NCI-H1092 treated with DMSO at 0.1 percent for 48 hours (cell line): ENCODE results near the gene SYNJ2.

ENCODE experiments used
- DNase-seq: peaks from one replicate; lab custom pipeline; 2025; lab: John Stamatoyannopoulos, UW

The SYNJ2 gene

DNA sequence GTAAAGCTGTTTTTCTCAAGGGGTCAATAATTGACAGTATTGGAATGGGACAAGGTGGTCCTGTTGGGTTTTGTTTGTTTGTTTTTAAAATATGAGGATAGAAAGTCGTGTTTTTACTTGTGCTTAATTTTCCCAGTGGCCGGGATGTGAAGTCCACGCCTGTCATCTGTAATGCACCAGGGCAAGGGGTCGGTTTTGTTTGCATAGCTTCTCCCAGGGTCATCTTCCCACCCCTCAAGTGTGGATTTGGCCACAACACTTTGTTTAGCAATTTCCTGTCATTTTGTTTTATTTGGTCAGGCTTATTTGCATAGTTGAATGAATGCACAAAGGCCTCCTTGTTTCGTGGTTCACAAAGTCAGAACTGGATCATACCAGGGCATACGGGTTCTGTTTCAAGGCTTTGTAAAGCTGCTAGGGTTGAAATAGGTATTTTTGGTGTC lies 29.8 kb downstream of the SYNJ2 start:
- no peak for DNase-seq

DNA sequence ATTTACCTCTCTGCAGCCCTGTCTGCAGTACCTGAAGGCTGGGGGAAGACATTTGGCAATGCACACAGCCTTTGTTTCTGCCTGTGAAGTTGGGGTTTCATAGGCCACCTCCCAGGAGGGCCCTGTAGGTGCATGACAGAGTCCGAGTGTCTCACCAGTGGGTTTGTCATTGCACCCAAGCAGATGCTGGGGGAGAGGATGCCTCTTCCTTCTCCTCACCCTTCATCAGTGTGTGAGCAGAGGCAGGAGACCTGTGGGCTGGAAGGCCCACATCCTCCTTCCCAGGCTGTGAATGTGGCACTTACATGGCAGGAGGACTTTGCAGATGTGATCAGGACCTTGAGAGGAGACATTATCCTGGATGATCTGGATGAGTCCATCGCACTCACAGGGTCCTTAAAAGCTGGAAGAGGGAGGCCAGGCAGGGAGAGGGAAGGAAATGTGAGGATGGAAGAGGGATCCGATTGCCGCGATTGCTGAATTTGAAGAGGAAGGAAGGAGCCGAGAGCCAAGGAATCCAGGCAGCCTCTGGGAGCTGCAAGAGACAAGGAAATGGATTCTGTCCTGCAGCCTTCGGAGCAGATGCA lies 30.4 kb downstream of the SYNJ2 start:
- DNase-seq, result no peak

DNA sequence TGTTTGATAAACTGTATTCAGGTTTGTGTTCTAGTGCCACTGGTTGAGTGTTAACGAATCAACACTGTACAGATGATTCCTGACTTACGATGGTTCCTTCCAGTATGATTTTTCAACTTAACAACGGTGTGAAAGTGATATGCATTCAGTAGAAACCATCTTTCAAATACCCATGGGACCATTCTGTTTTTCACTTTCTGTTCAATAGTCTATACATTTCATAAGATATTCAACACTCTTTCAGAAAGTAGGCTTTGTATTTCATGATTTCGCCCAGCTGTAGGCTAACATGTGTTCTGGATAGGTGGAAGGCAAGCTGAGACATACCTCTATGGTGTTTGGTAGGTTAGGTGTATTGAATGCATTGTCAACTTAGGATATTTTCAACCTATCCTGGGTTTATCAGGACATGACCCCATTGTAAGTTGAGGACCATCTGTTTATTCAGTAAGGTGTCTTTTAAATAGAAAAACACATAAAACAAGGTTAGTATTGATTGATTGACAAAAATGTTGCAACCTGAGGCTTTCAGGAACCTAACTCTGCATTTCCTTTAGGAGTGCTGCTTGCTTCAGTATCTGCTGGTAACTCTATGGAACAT lies 32.3 kb downstream of the SYNJ2 start:
- no peak for DNase-seq

DNA sequence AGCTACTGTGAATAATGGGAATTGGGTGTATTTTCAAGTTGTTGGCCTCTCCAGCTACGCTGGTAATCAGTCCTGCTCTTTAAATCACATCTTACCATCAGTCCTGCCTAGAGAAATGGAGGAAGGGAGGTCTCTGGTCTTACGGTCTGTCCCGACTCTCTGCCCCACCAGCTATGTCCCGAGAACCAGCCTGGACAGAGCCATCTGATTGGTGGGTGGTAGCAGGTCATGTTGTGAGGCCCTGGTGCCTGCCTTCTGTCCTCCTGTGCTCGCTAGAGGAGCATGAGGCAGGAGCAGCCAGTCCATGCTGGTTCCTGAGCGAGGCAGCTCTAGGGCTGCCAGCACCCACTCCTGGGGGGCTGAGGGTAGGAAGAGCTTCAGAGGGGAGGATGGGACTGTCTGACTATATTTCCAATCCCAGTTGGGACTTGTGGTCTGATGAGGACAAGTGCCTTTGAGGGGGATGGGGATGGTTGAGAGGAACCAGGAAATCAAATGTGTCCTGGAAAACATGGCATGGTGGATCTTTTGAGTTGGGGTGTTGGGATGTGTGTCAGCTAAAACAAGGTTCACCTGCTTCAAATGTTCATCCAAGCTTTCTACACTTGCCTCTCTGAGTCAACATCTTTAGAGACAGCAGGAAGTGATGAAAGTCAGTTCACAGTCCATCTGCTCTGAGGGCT lies 33.0 kb downstream of the SYNJ2 start:
- no peak for DNase-seq

DNA sequence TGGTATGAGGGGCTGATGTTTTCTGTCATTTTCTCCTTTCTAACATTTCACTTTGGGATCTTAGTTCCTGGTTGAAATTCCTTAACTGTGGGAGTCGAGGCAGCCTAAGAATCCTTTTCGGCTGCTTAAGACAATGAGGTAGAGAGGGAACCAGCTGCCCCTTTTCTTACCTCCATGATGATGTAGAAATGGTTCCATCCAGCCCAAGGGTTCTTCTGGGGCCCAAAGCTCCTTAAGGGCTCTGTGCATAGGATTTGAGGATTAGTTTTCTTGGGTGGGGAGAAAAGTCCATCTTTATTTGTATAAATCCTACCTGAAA lies 33.5 kb downstream of the SYNJ2 start:
- no peak for DNase-seq

DNA sequence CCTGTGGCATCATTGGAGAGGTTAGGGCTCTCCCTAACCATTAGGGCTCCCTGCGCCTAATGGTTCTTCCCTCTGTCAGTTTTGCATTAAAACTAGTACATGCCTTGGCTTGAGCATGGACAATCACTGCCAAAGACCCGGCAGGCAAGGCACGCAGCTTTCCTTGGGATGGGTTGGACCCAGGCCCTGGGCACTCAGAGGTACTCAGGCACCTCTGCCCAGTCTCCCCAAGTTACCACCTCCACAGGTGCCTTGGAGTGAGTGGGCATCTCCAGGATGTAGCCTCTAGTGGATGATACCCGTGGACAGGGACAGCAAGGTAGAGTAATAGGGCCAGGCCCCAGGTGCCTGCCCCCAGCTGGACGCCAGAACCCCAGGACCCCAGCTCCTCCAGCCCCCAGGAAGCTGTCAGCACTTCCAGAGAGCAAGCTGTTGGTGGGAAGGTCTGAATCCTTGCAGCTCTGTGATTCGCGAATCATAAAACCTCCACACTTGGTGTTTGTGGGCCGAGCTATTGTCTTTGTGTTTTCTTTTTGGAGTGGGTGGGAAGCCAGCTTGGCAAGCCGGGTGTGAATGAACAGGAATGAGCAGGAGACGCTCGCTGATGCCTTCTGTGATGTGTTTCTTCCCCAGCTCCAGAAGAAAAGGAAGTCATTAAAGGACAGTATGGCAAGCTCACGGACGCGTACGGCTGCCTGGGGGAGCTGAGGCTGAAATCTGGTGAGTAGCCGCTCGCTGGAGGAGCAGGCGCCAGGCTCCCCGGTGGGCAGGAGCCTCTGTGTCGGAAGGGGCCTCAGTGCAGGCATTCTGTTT lies 35.1 kb downstream of the SYNJ2 start:
- DNase-seq, result no peak

DNA sequence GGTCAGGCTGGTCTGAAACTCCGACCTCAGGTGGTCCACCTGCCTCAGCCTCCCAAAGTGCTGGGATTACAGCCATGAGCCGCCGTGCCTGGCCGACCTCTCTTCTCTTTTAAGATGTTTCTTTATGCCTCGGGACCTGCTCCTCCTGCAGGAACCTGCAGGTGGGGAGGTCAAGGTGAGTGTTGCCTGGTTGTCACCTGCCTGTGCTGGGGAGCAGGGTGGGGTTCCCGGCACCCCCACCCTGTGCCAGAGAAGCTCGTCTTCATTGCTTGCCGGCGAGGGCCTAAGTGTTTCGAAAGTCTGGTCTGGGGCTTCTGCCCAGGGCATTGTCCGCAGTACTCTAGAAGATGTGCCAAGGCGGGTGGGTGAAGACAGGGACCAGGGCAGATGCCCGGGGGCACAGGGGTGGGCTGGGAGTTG lies 36.0 kb downstream of the SYNJ2 start:
- no peak for DNase-seq

DNA sequence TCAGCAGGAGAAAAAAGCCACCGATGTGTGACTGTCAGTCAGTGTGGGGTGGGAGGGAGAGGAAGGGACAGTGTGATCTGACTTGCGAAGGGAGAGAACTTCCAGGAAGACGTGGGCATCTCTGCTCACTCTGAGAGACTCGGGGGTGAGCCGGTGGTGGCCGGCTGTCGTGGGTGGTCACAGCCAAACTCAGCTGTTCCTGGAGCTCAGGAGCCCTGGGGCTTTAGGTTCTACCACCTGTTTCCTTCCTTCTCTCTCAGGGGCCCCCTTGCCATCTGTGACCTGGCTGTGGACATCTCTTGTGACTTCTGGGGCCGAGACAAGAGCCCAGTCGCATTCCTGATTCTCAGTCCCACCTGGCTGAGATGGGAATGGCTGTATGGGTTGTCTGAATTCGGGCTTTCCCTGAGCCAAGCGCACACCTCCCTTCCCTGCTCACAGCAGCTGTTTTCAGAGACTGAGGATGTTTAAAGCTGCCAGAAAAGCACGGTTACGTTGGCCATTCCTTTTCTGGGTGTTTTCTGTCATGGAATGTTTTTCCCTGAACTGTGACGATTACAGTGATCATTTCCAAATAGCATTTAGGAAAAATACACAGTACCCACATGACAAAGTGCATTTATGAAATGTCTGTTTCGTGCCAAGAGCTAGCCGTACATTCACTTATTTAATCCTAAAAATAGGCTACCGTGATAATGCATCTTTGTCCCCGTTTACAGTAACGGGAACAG lies 36.5 kb downstream of the SYNJ2 start:
- DNase-seq, result no peak

DNA sequence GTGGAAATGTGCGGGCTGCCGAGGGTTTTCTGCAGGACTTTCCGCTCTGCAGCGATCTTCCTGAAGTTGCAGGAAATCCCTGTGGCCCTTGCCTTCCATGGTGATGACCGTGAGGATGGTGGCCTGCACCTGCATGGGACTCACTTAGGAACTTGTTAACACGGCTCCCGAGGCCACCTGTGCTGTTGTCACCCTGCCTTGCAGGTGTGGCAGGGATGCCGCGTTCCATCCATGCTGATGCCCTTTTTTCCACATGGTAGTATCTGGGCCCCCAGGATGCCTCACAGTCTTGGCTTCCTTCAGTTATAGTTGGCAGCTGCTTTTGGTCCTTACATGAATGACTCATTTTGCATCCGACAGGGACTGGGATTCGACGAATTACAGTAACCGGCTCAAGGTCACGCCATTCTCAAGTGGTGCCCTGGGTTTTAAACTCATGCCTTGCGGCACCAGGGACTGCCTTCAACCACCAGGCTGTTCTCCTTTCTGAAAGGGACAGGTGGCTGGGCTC lies 37.2 kb downstream of the SYNJ2 start:
- DNase-seq, result no peak

DNA sequence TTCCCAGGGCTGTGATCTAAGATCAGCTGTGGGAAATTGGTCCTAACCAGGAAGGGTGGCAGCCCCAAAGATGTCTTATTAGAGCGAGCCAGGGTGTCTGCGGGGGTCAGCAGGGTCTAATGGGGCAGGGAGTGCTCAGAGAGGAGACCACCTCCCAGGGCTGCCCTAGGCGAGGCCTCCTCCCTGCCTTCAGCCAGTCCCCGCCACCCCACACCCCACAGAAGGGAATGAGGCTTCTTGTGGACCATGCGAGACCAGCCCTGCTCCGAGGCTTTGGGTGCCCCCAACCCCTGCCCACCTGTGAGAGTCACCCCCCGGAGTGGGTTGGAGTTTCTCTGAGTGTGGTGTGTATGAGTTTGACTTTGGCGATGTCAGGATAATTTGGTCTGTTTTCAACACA lies 37.8 kb downstream of the SYNJ2 start:
- DNase-seq, result no peak

DNA sequence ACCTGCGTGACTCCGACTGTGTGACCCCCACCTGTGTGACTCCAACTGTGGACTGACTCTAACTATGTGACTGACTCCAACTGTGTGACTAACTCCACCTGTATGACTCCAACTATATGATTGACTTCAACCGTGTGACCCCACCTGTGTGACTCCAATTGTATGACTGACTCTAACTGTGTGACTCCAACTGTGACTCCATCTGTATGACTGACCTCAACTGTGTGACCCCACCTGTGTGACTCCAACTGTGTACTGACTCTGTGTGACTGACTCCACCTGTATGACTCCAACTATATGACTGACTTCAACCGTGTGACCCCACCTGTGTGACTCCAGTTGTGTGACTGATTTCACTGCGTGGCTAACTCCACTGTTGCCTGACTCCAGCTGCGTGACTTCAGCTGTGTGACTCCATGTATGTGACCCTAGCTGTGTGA lies 38.6 kb downstream of the SYNJ2 start:
- DNase-seq, result no peak

DNA sequence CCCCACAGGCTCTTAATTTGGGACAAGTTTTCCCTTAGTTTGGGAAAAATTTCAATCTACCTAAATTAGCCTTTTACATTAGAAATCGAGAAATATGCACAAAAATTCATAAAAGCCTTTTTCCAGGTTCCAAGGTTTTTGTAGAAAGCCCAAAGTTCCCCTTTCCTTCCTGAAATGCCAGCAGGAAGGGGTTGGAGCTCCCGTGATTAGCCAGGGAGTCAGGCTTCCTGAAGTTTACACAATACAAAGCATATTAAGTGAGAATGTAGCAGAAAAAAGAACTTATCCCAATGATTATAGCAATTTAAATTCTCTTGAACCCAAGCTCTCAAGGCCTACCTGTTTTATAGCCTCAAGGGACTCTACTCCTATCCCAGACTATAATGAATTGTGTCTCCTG lies 39.1 kb downstream of the SYNJ2 start:
- no peak for DNase-seq

DNA sequence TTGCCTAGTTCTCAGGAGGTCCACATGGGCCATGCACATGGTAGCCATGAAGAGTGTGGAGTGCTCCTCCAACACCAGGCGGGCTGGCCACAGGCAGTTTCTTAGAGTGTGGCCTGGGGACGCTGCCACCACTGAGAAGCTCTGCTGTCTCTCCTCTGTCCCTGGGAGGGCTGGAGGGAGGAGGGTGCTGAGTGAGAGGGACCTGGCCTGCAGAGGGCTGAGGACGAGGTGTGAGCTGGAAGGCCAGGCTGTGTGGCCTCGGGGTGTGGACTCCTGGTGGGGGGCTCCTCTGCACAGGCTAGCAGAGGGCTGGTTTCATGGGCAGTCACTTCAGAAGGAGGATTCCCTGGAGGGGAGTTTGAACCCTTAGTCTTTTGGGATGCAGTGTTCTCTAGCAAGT lies 39.7 kb downstream of the SYNJ2 start:
- no peak for DNase-seq

DNA sequence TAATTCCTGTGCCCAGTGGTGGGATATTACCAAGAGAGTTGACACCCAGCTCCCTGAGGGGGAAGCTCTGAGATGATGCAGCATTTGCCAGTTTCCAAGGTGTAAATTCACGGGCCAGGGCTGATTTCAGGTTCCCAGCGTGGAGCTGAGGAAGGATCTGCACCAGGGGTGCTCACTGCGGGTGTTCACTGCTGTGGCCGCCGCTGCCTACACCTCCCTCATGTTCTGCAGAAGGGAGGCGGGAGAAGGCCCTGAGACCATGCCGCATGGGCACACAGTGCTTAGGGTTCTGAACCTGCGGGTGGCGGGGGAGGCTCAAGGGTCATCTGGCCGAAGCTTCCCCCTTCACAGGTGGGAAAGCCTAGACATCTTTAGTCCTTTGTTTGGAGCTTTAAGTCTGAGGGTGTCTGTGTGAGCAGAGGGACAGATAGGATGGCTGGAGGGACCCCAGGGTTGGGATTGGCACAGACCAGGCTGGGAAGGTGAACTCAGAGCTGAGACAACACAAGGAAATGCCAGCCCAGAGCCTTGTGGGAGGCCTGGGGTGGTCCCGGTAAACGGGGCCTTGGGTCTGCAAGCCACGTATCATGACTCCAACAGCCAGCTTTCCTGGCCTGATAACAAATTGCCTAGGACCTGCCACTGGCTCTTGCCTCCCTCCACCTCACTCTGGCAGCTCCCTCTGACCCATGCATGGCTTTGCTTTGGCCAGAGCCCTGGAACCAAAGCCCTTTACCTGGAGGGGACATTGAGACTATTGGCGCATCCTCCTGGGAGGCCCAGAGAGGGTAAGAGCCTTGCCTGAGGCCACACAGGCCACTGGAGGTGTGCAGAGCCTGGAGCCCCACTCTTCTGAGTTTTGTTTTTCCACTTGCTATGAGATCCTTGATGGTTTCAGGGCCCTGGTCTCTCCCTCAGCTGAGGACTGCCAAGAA lies 40.4 kb downstream of the SYNJ2 start:
- DNase-seq, result no peak

DNA sequence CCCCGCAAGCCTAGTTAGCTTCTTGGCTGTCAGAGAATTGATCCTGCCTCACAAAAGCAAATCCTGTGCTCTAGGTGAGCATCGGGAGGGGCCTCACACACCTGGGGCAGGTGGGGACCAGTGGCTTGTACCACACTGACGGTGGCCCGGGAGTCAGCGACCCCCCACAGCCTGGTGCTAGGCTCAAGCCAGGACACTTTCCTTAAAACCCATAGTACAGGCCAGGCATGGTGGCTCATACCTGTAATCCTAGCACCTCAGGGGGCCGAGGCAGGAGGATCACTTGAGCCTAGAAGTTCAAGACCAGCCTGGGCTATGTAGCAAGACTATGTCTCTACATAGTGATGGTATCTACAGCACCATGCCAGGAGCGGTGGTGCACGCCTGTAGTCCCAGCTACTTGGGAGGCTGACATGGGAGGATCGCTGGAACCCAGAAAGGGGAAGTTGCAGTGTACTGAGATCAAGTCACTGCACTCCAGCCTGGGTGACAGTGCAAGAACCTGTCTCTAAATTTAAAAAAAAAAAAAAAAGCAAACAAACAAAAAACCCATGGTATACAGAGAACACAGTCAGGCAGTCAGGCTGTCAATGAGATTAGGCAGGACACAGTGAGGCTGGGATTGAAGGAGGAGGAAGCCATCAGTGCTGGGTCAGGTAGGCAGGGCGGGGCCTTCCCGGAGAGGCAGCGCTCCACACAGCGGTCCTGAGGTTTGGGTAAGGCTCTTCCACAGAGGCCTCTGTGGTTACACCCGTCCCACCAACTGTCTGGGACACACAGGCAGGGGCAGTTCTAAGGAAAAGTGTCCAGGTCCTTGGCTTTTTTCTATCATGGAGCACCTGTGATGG lies 41.3 kb downstream of the SYNJ2 start:
- no peak for DNase-seq

DNA sequence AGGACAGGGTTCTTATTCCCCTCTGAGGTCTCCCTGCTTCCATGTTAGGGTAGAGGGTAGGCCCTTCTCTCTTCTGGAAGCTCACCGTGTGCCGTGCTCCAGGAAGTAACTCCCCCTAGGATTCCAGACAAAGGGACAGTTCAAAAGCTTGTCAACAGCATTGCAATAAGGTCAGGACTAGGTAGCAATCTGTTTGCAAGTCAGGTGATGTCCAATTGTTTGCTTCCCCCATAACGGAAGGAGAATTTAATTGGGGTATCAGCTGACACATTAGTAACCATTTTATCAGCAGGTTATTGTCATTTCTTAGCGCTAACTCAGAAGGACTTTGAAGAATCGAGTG lies 41.9 kb downstream of the SYNJ2 start:
- DNase-seq, result no peak

DNA sequence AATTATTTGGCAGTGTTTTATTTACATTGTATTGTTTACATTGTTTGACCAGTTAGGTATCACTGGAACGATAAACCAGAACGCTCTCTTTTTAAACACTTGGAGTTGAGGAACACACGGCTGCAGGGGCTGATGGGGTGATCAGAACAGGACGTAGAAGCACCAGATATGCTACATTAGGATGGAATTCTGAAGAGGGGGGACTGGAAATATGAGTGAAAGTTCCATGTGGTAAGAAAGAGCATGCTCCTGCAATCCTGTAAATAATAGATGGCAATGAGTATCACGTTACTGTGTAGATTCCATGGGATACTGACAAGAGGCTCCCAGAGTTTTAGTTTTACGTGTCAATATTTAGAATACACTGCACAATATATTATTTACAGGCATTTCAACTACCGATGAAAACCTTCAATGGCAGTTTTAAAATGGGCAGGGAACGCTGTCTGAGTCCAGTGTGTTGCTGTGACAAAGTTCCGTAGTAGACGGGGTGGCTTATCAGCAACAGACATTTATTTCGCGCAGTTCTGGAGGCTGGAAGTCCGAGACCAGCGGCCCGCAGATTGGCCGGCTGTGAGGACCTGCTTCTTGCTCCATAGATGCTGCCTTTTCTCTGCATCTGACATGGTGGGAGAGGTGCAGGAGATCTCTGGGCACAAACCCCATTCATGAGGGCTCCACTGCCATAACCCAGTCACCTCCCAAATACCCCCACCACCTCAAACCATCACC lies 43.1 kb downstream of the SYNJ2 start:
- no peak for DNase-seq

DNA sequence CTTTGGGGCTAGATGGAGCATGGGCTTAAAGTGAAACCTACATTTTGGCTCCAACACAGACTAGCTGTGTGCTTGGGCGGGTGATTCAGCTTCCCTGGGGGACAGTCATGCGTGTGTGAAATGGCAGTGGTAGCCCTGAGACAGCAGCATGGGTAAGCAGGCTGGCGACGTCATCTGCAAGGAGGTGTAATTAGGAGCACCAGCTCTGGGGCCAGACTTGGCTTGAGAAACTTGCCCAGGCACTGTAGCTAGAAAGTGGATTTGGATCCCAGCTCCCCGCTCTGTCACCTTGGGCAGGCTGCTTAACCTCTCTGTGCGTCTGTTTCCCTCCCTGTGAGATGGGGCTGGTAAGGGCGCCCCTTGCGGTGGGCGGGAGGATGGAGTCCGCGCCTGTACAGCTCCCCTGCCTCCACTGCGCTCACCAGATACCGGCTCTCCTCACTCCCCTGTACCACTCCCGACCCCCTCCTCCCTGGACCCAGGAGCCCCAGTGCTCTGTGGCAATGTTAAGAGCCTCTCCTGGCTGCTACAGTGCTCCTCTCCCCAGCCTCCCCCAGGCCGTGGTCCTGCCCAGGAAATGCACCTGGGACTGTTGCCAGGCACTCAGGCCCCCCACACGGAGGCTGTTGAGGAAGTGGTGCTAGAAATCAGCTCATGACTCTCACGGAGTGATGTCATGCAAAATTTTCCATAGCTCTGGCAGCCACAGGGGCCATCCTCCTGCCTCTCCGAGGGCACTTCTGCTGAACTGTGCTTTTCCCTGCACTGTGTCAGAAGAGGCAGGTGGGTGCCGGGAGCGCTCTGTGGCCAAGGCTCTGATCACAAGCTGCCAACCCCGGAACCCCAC lies 44.6 kb downstream of the SYNJ2 start:
- DNase-seq, result peak; percentile 86
